HepG2 (cell line): ENCODE measurements around the gene CMAS. TPM values are rescaled to one million over a fixed set of nuclear protein-coding genes. Genes with fewer than 3 reads are reported as not detected.
"Not testable (repeated sequence)": the region's sequence is repeated elsewhere in the genome, so short reads cannot be mapped to it uniquely, and the experiment has no call there.

Source experiments
- ATAC-seq: fragments of 200-7000 bp; cut with Tn5 transposase; 3 replicates; pipeline ENCODE4 v1.9.1; 2020; ENCODE audit warnings: mild to moderate bottlenecking, moderate library complexity
- BruUV-seq: library from RNA; stranded (reverse); fragments of 400-500 nt; replicated peaks from 2 replicates; lab custom pipeline; 2021; lab: Mats Ljungman, UMichigan
- CTCF ChIA-PET: fragments of 300-600 bp; formaldehyde crosslinking; extraction: SDS; loops from one replicate; lab custom pipeline; 2021; ENCODE audit warnings: low total read pairs, inconsistent platforms, low intra/inter-chr PET ratio; lab: Yijun Ruan, JAX
- POLR2A ChIA-PET: fragments of 350-600 bp; sonication (Branson Sonifier 250); formaldehyde crosslinking; loops from one replicate; lab custom pipeline; 2020; ENCODE audit warnings: antibody characterized with exemption, inconsistent platforms; lab: Yijun Ruan, JAX
- DNase-seq: peaks from one replicate; pipeline ENCODE4 v3.0.0-alpha.2; 2015; ENCODE audit warnings: low spot score
- FAIRE-seq: peaks from 3 replicates; lab custom pipeline; 2011; peaks lifted over from hg19 to GRCh38; lab: Jason Lieb, UNC
- H2AFZ ChIP-seq: one replicate; pipeline ENCODE4 v1.6.1; 2011; ENCODE audit warnings: low read length, inconsistent platforms
- H3K27ac ChIP-seq: fragments of 300-600 bp; 3 replicates; pipeline ENCODE4 v1.8.0; 2011; ENCODE audit warnings: mixed run types, mild to moderate bottlenecking, mixed read lengths, low read length, inconsistent platforms; ENCODE audit not compliant: insufficient read depth; ENCODE audit errors: extremely low read length
- H3K27me3 ChIP-seq, 2 experiments: fragments of 200-600 bp in 1 of 2; 2 replicates in 1 of 2; 3 replicates in 1 of 2; pipeline versions ENCODE4 v1.6.0 to v1.8.0; 2011; ENCODE audit warnings: low read length in 2 of 2, mild to moderate bottlenecking in 2 of 2, moderate library complexity in 2 of 2, inconsistent platforms in 1 of 2; ENCODE audit not compliant: insufficient read depth in 2 of 2, control insufficient read depth in 1 of 2
- H3K36me3 ChIP-seq, 2 experiments: fragments of 200-600 bp in 1 of 2; replicated peaks in 1 of 2; 2 replicates in 1 of 2; 3 replicates in 1 of 2; pipeline versions ENCODE4 v1.5.1 to v1.8.0; 2011; ENCODE audit warnings: low read length in 2 of 2, inconsistent platforms in 1 of 2; ENCODE audit not compliant: insufficient read depth in 2 of 2, control insufficient read depth in 1 of 2
- H3K4me1 ChIP-seq: 2 replicates; pipeline ENCODE4 v1.5.1; 2012; ENCODE audit warnings: low read length, inconsistent platforms; ENCODE audit not compliant: insufficient read depth
- H3K4me2 ChIP-seq: 2 replicates; pipeline ENCODE4 v1.6.0; 2011; ENCODE audit warnings: low read depth, low read length, inconsistent platforms
- H3K4me3 ChIP-seq, 3 experiments: fragments of 200-600 bp in 1 of 3; sonication (generic), shearing (Covaris generic) in 1 of 3; replicated peaks in 1 of 3; 2 replicates each; pipeline ENCODE4 v1.5.1; 2011 to 2016; ENCODE audit warnings: low read length in 3 of 3, inconsistent platforms in 2 of 3, low read depth in 2 of 3, mild to moderate bottlenecking in 2 of 3, control low read depth in 1 of 3, mixed read lengths in 1 of 3; ENCODE audit not compliant: insufficient read depth in 1 of 3
- H3K79me2 ChIP-seq: one replicate; pipeline ENCODE4 v1.6.1; 2011; ENCODE audit warnings: low read length, inconsistent platforms; ENCODE audit not compliant: insufficient read depth
- H3K9ac ChIP-seq: 2 replicates; pipeline ENCODE4 v1.6.0; 2011; ENCODE audit warnings: mild to moderate bottlenecking, low read depth, low read length, inconsistent platforms; ENCODE audit not compliant: insufficient read depth
- H3K9me3 ChIP-seq: 2 replicates; pipeline ENCODE4 v1.5.1; 2012; ENCODE audit warnings: mild to moderate bottlenecking, low read length
- H4K20me1 ChIP-seq: 2 replicates; pipeline ENCODE4 v1.6.0; 2011; ENCODE audit warnings: inconsistent platforms, mild to moderate bottlenecking, low read length, moderate library complexity; ENCODE audit not compliant: insufficient read depth
- CEBPB ChIP-seq: IDR thresholded peaks from 2 replicates; pipeline ENCODE4 v1.6.1; 2011; ENCODE audit warnings: low read depth, low read length, improper control_type of control experiment, borderline replicate concordance
- CEBPG ChIP-seq: IDR thresholded peaks from 2 replicates; pipeline ENCODE4 v1.6.1; 2016
- FOXA1 ChIP-seq, 2 experiments: fragments of 450-650 bp in 1 of 2; sonication (generic) in 1 of 2; formaldehyde crosslinking in 1 of 2; IDR thresholded peaks; 2 replicates each; pipeline versions ENCODE4 v1.4.0 to v1.6.1; 2016 to 2020; ENCODE audit warnings: missing genetic modification reagents in 1 of 2
- FOXA3 ChIP-seq: IDR thresholded peaks from 2 replicates; pipeline ENCODE4 v1.6.1; 2016; ENCODE audit warnings: missing genetic modification reagents, missing compliant biosample characterization
- MTF2 ChIP-seq: sonication (generic); formaldehyde crosslinking; IDR thresholded peaks from 2 replicates; pipeline ENCODE4 v1.5.0; 2020; ENCODE audit warnings: missing genetic modification reagents, borderline replicate concordance
- WGBS: methylation state at CpG from one replicate; pipeline ENCODE4 v1.1.6; 2017; ENCODE audit warnings: low lambda C conversion rate; 5-methylcytosine and 5-hydroxymethylcytosine counted together
- in situ Hi-C: cut with HindIII; loops from 2 replicates; pipeline ENCODE4 v1.10.0; 2017; ENCODE audit warnings: low pct_unique_long_range_greater_than_20kb; ENCODE audit not compliant: extremely low pct_ligation_motif_present
- intact Hi-C: fragments of 100-400 bp; cut with micrococcal nuclease; formaldehyde crosslinking; loops from one replicate; pipeline ENCODE4 v1.10.0; 2022; ENCODE audit not compliant: unreplicated experiment
- polyA plus RNA-seq, 8 experiments: library from polyadenylated mRNA; depleted of rRNA in 3 of 8; stranded (reverse) in 7 of 8; unstranded in 1 of 8; fragments of >200 nt; fragmentation: Illumina TruSeq in 4 of 8; extraction: Trizol in 4 of 8; gene quantifications; 2 replicates each; pipeline versions ENCODE4 v1.2.1 to v1.2.3, GENCODE V29; 2011 to 2016; ENCODE audit warnings: low read depth in 4 of 8, missing spikeins in 1 of 8, mixed read lengths in 1 of 8; ENCODE audit not compliant: insufficient read depth in 1 of 8
- total RNA-seq, 5 experiments: library from RNA; depleted of rRNA; stranded (reverse); fragments of >200 nt; fragmentation: Illumina TruSeq; extraction: Trizol; gene quantifications; 2 replicates each; pipeline ENCODE4 v1.2.3, GENCODE V29; 2016; ENCODE audit warnings: low read depth in 1 of 5

CMAS gene
- total and polyA plus RNA-seq, 2 of the 13 experiments (the other 11 are each of a cell fraction or from before 2014, with no cell fraction given) = 14.0 to 21.3 TPM

- ATAC-seq = peak; percentile 33; the same call in 2 of the 3 replicates
- ChIA-PET CTCF (no interaction called here), POLR2A (no interaction called here)
- intact Hi-C loops = no loop called here
- in situ Hi-C loops = no loop called here
- Histone ChIP-seq H2AFZ (no peak overlapping the region), H4K20me1 (no peaks in the 10 kb centered on the region), H3K4me1 (peaks cover 37% of the 10 kb centered on the region), H3K4me3 (no peak overlapping the region), H3K9ac (no peak overlapping the region), H3K36me3 (peaks cover 0 to 5% of the 10 kb centered on the region in 2 experiments; a peak in 1 of 5 replicates), H3K27ac (peak overlapping the region; percentile 47), H3K27me3 (no peaks in the 10 kb centered on the region; a peak in 1 of 5 replicates), H3K79me2 (peaks cover 8% of the 10 kb centered on the region), H3K9me3 (no peaks in the 10 kb centered on the region), H3K4me2 (peak overlapping the region; percentile 42)
- TF ChIP-seq CEBPB (peak; percentile 48; the same call in 1 of the 2 replicates), CEBPG (CRISPR knock-in tag) (peak; percentile 59), FOXA1 (IDR thresholded peaks at IDR 0.05) (no peak), FOXA1 (CRISPR knock-in tag; IDR thresholded peaks at IDR 0.05) (0 out of 2 replicates have a peak, but pooled peaks have one; percentile 20), MTF2 (CRISPR knock-in tag) (no peak), FOXA3 (CRISPR knock-in tag) (0 out of 2 replicates have a peak, but pooled peaks have one; percentile 34)
- no peak for FAIRE-seq
- no TSS peak for BruUV-seq
- no peak for DNase-seq
Measured at GRCh38 chr12:22051114-22051698, 5.2 kb downstream of the CMAS start.

- whole genome bisulfite sequencing = 87% methylated on average over 6 of the region's 6 CpGs
- ATAC-seq, H3K4me3 ChIP-seq, H2AFZ ChIP-seq, H3K9me3 ChIP-seq, H3K4me2 ChIP-seq, H4K20me1 ChIP-seq, intact Hi-C loops, H3K9ac ChIP-seq, CTCF ChIA-PET, BruUV-seq, FAIRE-seq, H3K27ac ChIP-seq, DNase-seq, H3K79me2 ChIP-seq, POLR2A ChIA-PET, in situ Hi-C loops, H3K27me3 ChIP-seq: not testable (repeated sequence)
- Histone ChIP-seq H3K4me1 (peaks cover 25% of the 10 kb centered on the region), H3K36me3 (peaks cover 0 to 12% of the 10 kb centered on the region in 2 experiments; a peak in 2 of 5 replicates)
Measured at GRCh38 chr12:22052994-22053393, 7.0 kb downstream of the CMAS start.
